Measurements from ENCODE around the gene STAB2. TPM values are rescaled to one million over a fixed set of nuclear protein-coding genes. Genes with fewer than 3 reads are reported as not detected.

Gene STAB2
- total RNA-seq, 1 experiment from 2014 or later: not detected

DNA sequence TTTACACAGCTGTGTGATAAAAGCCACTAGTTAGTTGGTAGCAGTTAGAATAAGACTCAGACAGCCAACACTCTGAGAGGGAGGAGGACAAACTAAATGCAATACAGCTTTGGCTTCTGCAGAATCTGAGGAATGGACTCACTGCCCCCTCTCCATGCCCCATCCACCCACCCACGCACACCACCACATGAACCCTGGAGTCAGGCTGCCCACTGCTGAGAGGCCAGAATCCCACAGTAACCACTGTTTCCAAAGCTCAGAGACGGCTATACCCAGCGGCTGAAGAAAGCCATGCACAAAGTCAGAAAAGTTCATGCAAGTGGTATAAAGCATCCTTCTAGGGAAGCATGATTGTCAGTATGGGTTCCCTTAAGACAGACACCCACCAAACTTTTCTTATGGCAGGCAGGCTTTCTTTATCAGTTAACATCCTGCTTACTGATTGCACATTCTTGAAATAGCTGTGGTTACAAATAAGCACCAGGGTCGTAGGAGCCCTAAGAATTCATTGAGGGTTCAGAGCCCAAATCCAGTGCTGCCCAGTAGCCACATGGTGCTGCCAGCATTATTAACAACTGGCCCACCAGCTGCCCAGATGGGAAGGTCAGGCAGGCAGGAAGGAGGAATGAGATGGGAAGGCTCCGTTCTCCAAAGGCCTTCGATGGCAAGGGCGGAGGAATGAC is 192.5 kb downstream of the STAB2 start:
- Histone ChIP-seq H3K9me2 (ENCODE audit: insufficient read depth) (no peaks in the 10 kb centered on the region), H3K36me3 (ENCODE audit: control insufficient read depth in 1 of 2, insufficient read depth in 2 of 2, low read length in 2 of 2) (peaks cover 17 to 49% of the 10 kb centered on the region in 2 experiments), H3K4me2 (ENCODE audit: low read length) (no peak overlapping the region), H3K4me1 (ENCODE audit: control insufficient read depth in 1 of 2, insufficient read depth in 2 of 2, low read length in 2 of 2) (peaks cover 4 to 9% of the 10 kb centered on the region in 2 experiments; a peak in 2 of 4 replicates), H3K79me2 (ENCODE audit: insufficient read depth, low read length) (no peaks in the 10 kb centered on the region), H3K9me3 (ENCODE audit: control insufficient read depth in 1 of 2, insufficient read depth in 1 of 2, low read depth in 1 of 2, low read length in 2 of 2) (no peaks in the 10 kb centered on the region), H3K9ac (ENCODE audit: low read length) (no peak overlapping the region), H2AFZ (ENCODE audit: low read depth, low read length, poor library complexity, severe bottlenecking) (no peak overlapping the region), H3K27me3 (ENCODE audit: insufficient read depth, low read length) (no peaks in the 10 kb centered on the region), H4K20me1 (ENCODE audit: insufficient read depth) (no peaks in the 10 kb centered on the region), H3K4me3 (replicated peaks in 1 of 2; ENCODE audit: low read depth in 1 of 2, low read length in 2 of 2) (no peak overlapping the region), H3K27ac (ENCODE audit: low read depth, low read length) (no peak overlapping the region)
- peak; percentile 27; the same call in 1 of the 2 replicates for ATAC-seq
- DNase-seq (ENCODE audit: low read depth, low spot score): no peak
- ChIA-PET CTCF (no interaction called here), RAD21 (ENCODE audit: low non-redundant PET in 1 of 2, low total read pairs in 2 of 2, uncharacterized antibody in 2 of 2, unreplicated experiment in 2 of 2) (no interaction called here), POLR2A (no interaction called here)
- no TSS peak for BruUV-seq (replicated peaks)
- TF ChIP-seq SRF (IDR thresholded peaks at IDR 0.05; ENCODE audit: low read depth) (no peak), CBX3 (IDR thresholded peaks at IDR 0.05; ENCODE audit: low read depth) (no peak), YY1 (IDR thresholded peaks at IDR 0.05; ENCODE audit: extremely low read depth, insufficient replicate concordance, low read depth, low read length) (no peak), EZH2phosphoT487 (IDR thresholded peaks at IDR 0.05; ENCODE audit: borderline replicate concordance) (no peak), ZNF274 (IDR thresholded peaks at IDR 0.05; ENCODE audit: low read depth, low read length) (no peak), POLR2AphosphoS5 (IDR thresholded peaks at IDR 0.05; ENCODE audit: low read depth, low read length) (no peak), SIN3A (IDR thresholded peaks at IDR 0.05; ENCODE audit: low read depth) (no peak), EZH2 (IDR thresholded peaks at IDR 0.05) (no peak), EGR1 (IDR thresholded peaks at IDR 0.05; ENCODE audit: low read depth) (no peak), POLR2A (IDR thresholded peaks at IDR 0.05; ENCODE audit: borderline replicate concordance, extremely low read depth, insufficient read depth, insufficient read length) (no peak), CEBPB (IDR thresholded peaks at IDR 0.05; ENCODE audit: low read depth) (no peak), ELF1 (IDR thresholded peaks at IDR 0.05; ENCODE audit: borderline replicate concordance, low read depth) (no peak)
- TF ChIP-seq, protein P1, sequence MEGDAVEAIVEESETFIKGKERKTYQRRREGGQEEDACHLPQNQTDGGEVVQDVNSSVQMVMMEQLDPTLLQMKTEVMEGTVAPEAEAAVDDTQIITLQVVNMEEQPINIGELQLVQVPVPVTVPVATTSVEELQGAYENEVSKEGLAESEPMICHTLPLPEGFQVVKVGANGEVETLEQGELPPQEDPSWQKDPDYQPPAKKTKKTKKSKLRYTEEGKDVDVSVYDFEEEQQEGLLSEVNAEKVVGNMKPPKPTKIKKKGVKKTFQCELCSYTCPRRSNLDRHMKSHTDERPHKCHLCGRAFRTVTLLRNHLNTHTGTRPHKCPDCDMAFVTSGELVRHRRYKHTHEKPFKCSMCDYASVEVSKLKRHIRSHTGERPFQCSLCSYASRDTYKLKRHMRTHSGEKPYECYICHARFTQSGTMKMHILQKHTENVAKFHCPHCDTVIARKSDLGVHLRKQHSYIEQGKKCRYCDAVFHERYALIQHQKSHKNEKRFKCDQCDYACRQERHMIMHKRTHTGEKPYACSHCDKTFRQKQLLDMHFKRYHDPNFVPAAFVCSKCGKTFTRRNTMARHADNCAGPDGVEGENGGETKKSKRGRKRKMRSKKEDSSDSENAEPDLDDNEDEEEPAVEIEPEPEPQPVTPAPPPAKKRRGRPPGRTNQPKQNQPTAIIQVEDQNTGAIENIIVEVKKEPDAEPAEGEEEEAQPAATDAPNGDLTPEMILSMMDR (IDR thresholded peaks at IDR 0.05 in 2 of 3, conservative IDR thresholded peaks at IDR 0.05 in 1 of 3; ENCODE audit: borderline replicate concordance in 1 of 3, insufficient read depth in 1 of 3, low read depth in 2 of 3, low read length in 2 of 3): no peak
- TF ChIP-seq, protein P2, sequence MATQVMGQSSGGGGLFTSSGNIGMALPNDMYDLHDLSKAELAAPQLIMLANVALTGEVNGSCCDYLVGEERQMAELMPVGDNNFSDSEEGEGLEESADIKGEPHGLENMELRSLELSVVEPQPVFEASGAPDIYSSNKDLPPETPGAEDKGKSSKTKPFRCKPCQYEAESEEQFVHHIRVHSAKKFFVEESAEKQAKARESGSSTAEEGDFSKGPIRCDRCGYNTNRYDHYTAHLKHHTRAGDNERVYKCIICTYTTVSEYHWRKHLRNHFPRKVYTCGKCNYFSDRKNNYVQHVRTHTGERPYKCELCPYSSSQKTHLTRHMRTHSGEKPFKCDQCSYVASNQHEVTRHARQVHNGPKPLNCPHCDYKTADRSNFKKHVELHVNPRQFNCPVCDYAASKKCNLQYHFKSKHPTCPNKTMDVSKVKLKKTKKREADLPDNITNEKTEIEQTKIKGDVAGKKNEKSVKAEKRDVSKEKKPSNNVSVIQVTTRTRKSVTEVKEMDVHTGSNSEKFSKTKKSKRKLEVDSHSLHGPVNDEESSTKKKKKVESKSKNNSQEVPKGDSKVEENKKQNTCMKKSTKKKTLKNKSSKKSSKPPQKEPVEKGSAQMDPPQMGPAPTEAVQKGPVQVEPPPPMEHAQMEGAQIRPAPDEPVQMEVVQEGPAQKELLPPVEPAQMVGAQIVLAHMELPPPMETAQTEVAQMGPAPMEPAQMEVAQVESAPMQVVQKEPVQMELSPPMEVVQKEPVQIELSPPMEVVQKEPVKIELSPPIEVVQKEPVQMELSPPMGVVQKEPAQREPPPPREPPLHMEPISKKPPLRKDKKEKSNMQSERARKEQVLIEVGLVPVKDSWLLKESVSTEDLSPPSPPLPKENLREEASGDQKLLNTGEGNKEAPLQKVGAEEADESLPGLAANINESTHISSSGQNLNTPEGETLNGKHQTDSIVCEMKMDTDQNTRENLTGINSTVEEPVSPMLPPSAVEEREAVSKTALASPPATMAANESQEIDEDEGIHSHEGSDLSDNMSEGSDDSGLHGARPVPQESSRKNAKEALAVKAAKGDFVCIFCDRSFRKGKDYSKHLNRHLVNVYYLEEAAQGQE (IDR thresholded peaks at IDR 0.05; ENCODE audit: low read depth): no peak
- intact Hi-C loops (cut with micrococcal nuclease): loop anchor here (10.0 kb wide), 1 partner anchor 165 kb away; no protein-coding TSS in a partner anchor
